HG02678 (cell line): ENCODE data around the gene KRT14.
"Not testable (repeated sequence)": the region's sequence is repeated elsewhere in the genome, so short reads cannot be mapped to it uniquely, and the experiment has no call there.

Source experiments
- ATAC-seq: cut with Tn5 transposase; IDR thresholded peaks from one replicate; pipeline ENCODE4 v1.9.1; 2021; ENCODE audit warnings: mild to moderate bottlenecking, moderate library complexity; ENCODE audit not compliant: unreplicated experiment

The KRT14 gene

GRCh38 chr17:41548844-41549595, 37.7 kb downstream of the KRT14 start:
- no peak for ATAC-seq

GRCh38 chr17:41547921-41548843, 38.5 kb downstream of the KRT14 start:
- ATAC-seq, result no peak

GRCh38 chr17:41547378-41547841, 39.3 kb downstream of the KRT14 start:
- no peak for ATAC-seq

GRCh38 chr17:41546819-41547218, 39.9 kb downstream of the KRT14 start:
- no peak for ATAC-seq

- no peak for ATAC-seq
These were observed 40.8 kb downstream of the KRT14 start for GRCh38 chr17:41545829-41546410.

GRCh38 chr17:41544935-41545334, 41.8 kb downstream of the KRT14 start:
- no peak for ATAC-seq

- no peak for ATAC-seq
These were observed 42.2 kb downstream of the KRT14 start for GRCh38 chr17:41544491-41544892.

- ATAC-seq, result not testable (repeated sequence)
These were observed 43.9 kb downstream of the KRT14 start for GRCh38 chr17:41542786-41543185.

- ATAC-seq, result no peak
These were observed 44.3 kb downstream of the KRT14 start for GRCh38 chr17:41542357-41542756.

- ATAC-seq, result no peak
These were observed 45.6 kb downstream of the KRT14 start for GRCh38 chr17:41540921-41541625.

GRCh38 chr17:41539979-41540701, 46.6 kb downstream of the KRT14 start:
- ATAC-seq, result no peak

GRCh38 chr17:41539071-41539492, 47.6 kb downstream of the KRT14 start:
- no peak for ATAC-seq

GRCh38 chr17:41538565-41538991, 48.1 kb downstream of the KRT14 start:
- ATAC-seq, result no peak

GRCh38 chr17:41537990-41538389, 48.7 kb downstream of the KRT14 start:
- no peak for ATAC-seq

GRCh38 chr17:41537614-41537954, 49.1 kb downstream of the KRT14 start:
- no peak for ATAC-seq

GRCh38 chr17:41536741-41537613, 49.7 kb downstream of the KRT14 start:
- ATAC-seq, result no peak

GRCh38 chr17:41535764-41536481, 50.8 kb downstream of the KRT14 start:
- ATAC-seq, result no peak

- no peak for ATAC-seq
These were observed 51.7 kb downstream of the KRT14 start for GRCh38 chr17:41534899-41535546.
